HUDEP-2 (cell line): ENCODE measurements around the gene EXD3.

Experiments
- DNase-seq, 76 experiments: peaks; one replicate each; lab custom pipeline; 2025; ENCODE audit not compliant: unreplicated experiment in 76 of 76; lab: John Stamatoyannopoulos, UW

The EXD3 gene

DNA sequence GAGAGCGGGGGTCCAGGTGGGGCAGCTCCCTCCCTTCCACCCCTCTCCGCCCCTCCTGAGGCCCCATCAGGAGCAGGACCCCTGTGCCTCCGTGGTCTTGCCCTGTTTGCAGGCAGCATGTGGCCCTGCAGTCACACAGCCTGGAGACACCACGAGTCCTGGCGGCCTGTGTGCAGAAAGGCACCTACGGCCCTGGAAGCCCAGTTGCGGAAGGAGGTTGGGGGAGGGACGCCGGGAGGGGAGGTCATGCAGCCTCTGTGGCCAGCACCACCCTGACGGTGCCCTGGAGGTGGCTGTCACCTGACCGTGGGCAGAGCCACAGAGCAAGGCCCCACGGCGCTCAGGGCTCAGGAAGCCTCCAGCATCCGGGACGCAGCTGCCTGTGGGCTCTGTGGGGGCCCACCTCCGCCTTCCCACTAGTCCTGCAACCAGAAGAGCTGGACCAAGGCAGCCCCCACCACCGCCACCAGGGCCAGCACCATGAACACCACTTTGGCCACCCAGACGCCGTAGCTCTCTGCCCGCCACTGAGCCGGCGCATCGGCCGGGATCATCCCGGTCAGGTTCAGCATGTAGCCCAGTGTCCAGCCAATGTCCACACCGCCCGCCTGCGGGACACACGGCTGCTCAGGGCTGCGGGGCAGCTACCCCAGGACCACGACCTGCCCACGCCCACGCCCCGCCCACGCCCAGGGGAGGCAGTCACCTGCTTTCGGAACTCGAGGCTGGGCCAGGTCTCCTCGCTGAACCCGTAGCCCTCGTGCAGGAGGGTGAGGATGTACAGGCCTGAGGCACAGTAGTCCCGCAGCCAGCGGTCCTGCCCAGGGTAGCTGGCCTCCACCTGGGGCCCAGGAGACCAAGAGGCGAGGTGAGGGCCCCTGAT is 11.8 kb upstream of the EXD3 start:
- no peak for DNase-seq

DNA sequence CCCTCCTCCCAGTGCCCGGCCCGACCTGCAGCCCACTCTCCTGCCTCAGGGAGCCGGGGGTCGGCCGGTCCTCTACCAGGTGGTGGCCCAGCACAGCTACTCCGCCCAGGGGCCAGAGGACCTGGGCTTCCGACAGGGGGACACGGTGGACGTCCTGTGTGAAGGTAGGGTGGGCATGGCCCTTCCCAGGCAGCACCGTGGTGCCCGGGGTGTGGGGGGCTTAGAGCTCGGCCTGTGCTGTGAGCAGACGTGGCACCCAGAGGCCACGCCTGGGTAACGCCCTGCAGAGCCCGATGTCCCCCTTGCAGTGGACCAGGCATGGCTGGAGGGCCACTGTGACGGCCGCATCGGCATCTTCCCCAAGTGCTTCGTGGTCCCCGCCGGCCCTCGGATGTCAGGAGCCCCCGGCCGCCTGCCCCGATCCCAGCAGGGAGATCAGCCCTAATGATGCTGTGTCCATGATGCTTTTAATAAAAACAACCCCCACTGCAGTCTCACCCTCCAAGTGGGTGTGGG is 11.0 kb upstream of the EXD3 start:
- DNase-seq: no peak

DNA sequence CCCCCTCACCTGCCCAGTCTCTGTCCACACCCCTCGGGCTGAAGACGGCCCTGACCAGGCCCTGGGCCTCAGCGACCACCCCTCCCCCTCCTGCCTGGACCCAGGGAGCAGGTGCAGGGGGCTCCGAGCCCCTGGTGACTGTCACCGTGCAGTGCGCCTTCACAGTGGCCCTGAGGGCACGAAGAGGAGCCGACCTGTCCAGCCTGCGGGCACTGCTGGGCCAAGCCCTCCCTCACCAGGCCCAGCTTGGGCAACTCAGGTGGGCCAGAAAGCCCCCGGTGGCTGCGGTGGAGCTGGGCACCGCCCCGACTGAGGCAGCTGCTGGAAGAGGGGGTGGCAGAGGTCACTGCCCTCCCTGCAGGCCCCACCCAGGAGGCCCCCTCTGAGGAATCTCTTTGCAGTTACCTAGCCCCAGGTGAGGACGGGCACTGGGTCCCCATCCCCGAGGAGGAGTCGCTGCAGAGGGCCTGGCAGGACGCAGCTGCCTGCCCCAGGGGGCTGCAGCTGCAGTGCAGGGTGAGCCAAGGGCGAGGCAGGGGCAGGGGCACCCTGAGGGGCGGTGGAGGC is 10.5 kb upstream of the EXD3 start:
- no peak for DNase-seq

DNA sequence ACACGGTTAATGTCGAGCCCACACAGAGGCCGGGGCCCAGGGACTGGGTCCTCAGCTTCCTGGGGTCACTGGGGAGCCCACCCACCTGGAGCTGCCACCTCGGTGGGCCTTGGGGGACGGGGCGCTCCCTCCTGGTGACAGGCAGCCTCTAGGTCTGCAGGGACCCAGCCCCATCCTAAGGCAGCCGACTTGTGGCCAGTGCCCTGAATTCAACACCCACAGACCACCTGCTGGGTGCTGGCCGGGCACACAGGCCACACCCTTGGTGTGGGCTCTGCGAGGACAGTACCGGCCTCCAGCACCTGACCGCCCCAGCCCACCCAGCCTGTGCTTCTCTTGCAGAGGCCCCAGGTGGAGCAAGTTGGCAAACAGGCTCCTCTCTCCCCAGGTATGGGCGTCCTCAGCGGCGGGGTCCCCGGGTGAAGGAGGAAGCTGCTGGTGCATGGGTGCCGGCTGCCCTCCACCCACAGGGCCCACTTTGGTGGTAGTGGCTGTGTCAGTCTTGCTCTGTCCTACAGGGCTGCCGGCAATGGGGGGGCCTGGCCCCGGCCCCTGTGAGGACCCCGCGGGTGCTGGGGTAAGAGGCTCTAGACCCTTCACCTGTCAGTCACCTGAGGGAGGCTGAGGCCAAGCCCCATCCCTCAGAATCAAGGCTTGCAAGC is 9.9 kb upstream of the EXD3 start:
- DNase-seq: no peak

DNA sequence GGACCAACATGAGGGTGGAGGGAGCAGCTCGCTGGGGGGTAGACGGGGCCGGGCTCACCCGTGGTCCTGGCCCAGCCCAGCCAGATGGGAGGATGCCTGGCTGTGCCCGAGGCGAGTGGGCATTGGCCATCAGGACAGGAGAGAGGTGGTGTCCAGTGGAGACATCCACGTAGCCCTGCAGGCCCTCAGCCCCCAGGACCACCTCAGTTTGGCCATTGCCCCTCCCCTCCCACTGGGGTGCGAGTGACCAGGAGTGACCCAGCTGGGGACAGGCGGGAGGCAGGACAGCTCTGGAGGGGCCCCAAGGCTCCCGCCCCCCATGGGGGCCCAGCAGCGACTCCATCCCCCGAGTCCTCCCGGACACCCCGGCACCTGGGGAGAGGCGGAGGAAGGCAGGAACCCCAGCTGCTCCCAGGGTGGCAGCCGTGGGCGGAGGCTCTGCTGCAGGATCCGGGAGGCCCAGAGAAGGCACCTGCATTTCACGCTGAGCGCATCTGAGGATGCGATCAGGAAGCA is 8.5 kb upstream of the EXD3 start:
- no peak for DNase-seq

DNA sequence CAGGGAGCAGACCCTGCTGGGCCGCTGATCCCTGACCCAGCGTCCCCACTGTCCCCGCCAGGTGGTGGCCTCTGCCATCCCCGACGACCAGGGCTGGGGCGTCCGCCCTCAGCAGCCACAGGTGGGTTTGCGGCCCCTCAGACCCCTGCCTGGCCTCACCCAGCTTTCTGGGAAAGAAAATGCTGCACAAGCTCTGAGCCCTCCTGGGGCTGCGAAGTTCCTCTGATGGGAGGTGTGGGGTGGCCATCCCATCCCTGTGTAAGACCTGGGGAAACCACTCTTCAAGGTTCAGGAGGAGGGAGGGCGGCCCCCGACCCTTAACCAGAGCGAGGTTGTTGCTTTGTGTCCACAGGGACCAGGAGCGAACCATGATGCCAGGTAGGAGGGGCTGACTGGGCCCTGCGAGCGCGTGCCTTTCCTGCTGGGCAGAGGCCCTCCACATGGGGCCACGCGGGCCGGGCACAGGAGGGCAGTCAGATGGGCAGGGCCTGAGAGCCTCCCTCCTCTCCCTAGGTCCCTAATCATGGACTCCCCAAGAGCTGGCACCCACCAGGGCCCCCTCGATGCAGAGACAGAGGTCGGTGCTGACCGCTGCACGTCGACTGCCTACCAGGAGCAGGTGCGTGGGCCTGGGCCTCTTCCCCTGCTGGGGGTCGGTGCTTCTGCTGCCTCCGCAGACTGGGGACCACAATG is 7.9 kb upstream of the EXD3 start:
- DNase-seq: no peak

DNA sequence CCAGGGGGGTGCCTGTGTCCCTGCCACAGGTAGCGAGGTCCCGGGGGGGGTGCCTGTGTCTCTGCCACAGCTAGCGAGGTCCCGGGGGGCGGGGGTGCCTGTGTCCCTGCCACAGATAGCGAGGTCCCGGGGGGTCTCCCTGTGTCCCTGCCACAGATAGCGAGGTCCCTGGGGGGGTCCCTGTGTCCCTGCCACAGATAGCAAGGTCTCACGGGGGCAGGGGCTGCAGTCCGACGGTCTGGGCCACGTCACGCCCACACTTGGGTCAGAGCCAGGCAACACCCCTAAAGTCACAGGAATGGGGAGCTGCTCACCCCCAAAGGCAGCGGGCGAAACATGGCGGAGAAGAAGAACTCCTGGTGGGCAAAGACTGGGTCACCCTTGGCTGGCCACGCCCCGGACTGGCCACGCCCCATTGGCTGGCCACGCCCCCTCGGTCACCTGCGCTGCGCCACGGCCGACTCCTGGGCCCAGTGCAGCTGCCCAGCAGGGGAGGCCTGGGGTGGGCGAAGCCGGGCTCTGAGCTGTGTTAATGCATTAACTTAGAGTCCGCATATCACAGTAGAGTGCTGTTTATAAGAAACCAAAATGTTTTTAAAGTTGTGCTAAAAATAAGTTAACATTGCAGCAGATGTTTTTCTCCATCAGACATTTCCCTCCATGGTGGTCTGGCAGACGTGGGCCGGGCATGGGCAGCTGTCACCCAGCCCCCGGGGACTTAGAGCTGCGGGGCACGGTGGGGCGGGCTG is 7.2 kb upstream of the EXD3 start:
- DNase-seq: no peak

DNA sequence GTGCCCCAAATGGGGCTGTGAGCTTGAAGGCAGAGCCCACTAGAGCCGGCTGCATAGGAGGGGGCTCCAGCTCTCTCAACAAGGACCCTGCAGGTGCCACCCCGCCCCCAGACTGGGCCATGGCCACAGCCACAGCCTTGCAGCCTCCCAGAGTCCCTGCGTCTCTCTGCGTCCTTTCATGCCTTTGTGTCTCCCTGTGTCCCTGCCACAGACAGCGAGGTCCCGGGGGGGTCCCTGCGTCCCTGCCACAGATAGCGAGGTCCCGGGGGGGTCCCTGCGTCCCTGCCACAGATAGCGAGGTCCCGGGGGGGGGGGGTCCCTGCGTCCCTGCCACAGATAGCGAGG is 6.6 kb upstream of the EXD3 start:
- no peak for DNase-seq

DNA sequence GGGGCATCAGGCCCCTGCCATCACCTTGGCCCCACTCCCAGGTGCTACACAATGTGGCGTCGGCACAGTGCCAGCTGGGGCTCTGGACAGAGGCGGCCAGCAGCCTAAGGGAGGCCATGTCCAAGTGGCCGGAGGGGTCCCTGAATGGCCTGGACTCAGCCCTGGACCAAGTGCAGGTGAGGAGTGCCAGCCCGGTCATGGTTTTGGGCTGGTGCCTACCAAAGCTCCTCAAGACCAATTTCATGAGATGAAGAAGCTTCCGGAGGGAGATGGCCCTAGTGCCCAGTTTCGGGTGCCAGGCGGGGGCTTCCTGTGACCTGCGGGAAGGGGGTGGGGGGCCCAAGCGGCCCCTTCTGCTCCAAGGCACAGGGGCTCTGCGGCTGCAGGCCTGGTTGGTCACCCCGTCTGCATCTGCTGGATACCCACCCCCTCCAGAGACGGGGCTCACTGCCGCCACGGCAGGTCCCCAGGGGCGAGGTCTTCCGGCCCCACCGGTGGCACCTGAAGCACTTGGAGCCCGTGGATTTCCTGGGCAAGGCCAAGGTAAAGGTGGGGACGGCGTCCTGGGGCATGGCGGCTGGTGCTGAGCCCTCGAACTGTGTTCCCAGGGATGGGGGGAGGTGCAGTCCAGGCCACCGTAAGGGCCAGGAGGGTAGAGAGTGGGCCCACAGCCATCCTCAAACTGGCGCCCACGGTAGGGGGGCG is 6.0 kb upstream of the EXD3 start:
- DNase-seq: no peak

DNA sequence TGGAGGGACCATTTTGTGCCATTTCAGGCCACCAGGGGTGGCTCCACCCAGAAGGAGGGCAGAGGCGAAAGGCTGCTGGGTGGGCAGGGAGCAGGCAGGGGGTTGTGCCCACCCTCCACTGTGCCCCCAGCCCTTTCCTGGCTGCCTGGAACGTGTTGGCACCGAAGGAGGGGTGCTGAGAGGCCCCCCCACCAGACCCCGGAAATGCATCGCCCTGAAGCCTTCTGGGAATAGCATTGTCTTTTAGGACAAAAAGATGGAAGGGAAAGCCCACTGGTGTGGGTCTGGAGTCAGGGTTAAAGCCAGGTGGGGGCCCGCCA is 5.3 kb upstream of the EXD3 start:
- DNase-seq: no peak

DNA sequence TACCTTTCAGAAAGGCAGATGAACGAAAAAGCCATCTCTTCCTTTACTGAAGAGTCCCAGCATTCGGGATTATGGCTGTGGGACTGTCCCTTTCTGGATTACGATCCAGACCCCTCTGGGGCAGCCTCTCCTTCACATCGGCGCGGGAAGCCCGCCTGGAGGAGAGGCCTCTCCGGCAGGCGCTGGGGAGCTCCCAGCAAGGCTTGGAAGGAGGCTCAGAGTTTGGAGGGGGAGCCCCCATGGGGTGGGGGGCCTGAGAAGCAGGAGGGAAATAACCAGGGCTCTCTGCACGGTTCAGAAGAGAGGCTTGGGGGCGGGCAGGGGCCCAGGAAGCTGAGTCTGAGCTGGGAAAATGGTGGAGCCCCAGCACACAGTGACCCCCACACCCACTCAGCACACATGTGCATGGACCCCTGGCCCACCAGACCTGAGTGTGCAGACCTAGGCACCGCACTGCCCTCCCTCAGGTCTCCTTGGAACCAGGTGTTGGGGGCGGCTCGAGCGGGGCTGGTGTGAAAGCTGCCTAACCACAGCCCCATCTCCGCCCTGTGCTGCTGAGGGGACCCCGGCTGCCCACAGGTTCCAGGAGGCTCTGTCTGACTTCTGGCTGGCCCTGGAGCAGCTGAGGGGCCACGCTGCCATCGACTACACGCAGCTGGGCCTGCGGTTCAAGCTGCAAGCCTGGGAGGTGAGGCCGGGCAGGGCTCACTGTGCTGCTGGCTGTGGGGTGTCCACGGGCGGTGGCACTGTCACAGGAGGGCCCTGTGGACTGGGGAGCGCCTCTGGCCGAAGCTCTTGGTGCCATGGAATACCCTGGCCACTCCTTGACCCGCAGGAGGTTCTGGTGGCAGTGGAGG is 4.7 kb upstream of the EXD3 start:
- DNase-seq: no peak

DNA sequence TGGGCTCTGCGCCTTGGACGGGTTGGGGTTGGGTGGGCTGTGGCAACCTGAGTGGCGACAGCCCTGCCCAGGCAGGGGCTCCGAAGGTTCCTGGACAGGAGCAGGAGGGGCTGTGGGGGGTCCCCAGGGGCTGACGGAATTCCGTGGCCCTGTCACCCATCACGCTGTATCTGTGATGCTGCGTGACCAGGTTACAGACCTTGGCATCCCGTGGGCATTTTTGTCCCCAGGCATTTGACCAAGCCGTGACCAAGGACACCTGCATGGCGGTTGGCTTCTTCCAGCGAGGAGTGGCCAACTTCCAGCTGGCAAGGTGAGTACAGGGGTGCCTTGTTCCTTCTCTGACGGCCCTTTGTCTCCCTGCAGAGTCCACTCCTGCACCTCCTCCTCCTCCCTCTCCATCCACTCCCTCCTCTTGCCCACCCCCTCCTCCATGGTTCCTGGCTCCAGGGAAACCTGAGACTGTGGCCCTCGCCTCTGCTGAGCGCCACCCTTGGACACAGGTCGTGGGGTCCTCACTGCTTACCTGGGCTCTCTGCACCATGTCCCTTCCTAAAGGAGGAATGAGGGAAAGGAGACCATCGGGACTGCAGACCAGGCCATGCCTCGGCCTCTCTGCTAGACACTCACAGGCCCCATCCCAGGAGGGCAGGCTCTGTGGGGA is 3.2 kb upstream of the EXD3 start:
- no peak for DNase-seq

DNA sequence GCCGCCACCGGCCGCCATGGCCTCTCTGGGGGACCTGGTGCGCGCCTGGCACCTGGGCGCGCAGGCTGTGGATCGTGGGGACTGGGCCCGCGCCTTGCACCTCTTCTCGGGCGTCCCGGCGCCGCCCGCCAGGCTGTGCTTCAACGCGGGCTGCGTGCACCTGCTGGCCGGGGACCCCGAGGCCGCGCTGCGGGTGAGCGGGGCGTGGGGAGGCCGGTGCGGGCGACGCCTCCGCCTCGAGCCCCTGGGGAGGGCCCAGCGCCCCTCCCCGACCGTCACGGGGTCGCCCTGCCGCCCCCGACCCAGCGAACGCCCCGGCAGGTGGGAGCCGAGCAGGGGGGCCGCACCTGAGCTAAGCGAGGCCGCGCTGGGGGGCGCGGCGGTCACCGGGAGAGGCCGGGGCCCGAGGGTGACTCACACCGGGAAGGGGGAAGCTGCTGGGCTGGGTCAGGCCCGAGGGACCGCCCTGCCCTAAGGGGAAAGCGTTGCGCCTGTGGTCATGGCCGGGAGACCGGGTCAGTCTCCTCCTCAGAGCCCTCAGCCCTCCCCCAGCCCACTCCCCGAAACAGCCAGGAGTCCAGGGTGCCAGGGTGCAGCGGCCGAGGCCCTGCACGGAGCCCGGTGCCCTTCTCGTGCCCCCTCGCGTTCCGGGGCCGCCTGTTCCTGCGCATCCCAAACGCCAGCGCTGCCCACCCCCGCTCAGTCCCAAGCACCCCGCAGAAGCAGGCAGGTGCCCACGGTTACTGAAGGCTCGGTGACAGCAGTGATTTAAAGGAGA is 741 bp upstream of the EXD3 start:
- no peak for DNase-seq

DNA sequence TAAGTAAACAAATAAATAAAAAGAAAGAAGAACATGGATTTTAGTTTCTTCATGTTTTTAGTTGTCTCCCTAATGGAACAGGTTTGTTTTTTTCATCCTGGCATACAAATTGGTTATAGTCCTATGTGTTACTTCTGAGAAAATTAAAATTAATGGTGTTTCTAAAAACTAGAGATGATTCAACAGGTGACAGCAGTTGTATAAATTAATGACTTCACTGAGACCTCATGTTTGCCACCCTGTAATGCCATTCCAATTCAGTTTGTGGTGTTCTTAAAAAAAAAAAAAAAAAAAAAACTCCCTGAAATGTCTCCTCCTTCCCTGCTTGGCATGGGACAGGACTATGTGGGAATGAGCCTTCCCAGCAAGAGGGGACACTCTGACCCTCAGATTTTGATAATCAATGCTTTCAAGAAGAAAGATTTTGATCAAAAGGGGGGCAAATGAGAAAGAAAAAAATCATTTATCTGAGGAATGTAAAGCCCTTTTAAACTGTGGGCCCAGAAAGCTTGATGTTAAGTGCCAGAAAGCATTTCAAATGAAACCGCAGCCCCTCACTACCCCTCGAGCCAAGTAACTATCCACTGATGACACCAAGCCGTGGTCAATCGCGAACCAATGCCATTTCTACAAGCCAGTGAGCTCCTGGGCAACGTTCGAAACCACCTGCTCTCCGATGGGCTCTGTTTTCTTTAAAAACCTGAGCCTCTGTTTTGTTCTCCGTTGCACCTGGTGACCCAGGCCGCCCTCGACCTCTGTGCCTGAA is 941 bp downstream of the EXD3 start:
- peak in 1 of 76 experiments; percentile 71 for DNase-seq

DNA sequence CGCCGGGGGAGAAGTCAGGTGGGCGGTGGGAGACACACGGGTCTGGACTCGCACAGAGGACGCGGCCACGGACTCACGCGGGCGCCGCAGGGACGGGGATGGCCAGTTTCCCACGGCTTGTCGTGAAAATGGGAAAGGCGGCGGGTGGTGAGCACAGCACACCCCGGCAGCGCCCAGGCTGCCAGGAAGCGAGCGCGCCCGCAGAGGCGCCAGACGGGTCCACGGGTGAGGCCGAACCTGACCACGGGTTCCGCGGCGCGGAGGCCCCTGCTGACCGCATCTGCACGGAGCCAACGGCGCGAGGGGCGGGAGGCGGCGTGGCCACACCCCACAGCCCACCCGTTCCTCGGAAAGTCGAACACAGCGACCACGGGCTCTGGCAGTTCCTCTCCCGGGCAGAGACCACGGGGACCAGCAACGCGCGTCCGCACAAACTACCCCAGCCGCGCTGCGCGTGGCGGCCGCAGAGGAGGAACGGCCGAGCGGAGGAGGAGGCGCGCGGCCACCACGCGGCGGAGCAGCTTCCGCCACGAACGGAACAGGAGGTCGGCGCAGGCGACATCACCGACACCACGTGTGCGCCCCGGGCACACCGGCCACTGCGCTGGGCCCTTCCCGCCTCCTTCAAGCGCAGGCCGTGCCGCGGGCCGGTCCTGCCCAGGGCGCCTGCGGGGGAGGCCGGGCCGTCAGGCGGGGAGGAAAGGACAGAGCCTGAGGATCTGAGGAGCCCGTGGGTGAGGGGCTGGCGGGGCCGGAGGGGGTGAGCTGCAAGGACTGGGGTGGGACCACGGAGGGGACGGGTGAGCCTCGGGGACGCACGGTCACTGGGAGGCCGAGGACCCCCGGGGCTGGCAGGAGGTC is 5.6 kb downstream of the EXD3 start:
- no peak for DNase-seq

DNA sequence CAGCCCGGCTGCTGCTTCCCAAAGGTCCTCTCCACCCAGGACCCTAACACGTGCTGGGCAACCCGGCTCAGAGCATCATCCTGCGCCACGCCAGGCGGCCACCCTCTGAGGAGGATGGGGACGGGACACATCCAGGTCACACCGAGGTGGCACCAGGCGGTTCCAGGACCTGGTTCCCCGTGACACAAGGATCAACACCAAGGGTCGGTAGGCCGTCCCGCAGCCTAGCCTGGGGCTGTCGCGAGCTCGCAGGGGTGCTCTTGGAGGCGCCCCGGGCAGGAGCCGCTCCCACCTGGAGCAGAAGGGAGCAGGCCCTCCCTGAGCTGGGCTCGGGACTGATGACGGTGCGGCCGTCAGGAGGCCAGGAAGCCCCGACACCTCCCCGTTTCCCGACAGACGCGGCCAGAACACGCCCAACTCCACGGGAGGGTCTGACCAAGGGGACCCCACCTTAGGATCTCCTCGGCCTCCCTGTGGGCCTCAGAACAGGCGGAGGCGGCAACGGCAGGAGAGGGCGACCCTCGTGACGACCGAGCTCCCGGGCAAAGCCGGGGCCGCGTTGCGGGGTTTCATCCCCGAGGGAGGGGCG is 6.3 kb downstream of the EXD3 start:
- DNase-seq: no peak
